ENCODE measurements around the gene ANO8.
"Not testable (repeated sequence)": the region's sequence is repeated elsewhere in the genome, so short reads cannot be mapped to it uniquely, and the experiment has no call there.

The ANO8 gene

GRCh38 chr19:17285415-17286135 is 49.1 kb downstream of the ANO8 start:
- Histone ChIP-seq H3K9me3 (ENCODE audit: control insufficient read depth, low read length) (no peaks in the 10 kb centered on the region), H3K27ac (ENCODE audit: insufficient read depth, low read depth, low read length, poor library complexity, severe bottlenecking) (no peak overlapping the region), H3K4me3 (ENCODE audit: insufficient read depth, low read depth, low read length) (no peak overlapping the region), H3K36me3 (ENCODE audit: control insufficient read depth, insufficient read depth, low read length) (no peaks in the 10 kb centered on the region), H3K4me1 (ENCODE audit: control insufficient read depth, insufficient read depth, low read length) (no peaks in the 10 kb centered on the region), H3K27me3 (ENCODE audit: control insufficient read depth, insufficient read depth, low read length, poor library complexity, severe bottlenecking) (peaks cover 21% of the 10 kb centered on the region)
- WGBS, 2 experiments = 90 to 92% methylated on average over 18 of the region's 18 CpGs

- 92% methylated on average over 7 of the region's 7 CpGs for WGBS, 2 experiments
- H3K36me3 ChIP-seq (ENCODE audit: control insufficient read depth, insufficient read depth, low read length) = peaks cover 3% of the 10 kb centered on the region
- H3K4me3 ChIP-seq (ENCODE audit: insufficient read depth, low read depth, low read length) = no peak overlapping the region
- H3K27me3 ChIP-seq (ENCODE audit: control insufficient read depth, insufficient read depth, low read length, poor library complexity, severe bottlenecking) = peaks cover 21% of the 10 kb centered on the region
- H3K4me1 ChIP-seq (ENCODE audit: control insufficient read depth, insufficient read depth, low read length) = no peaks in the 10 kb centered on the region
- no peaks in the 10 kb centered on the region for H3K9me3 ChIP-seq (ENCODE audit: control insufficient read depth, low read length)
- no peak overlapping the region for H3K27ac ChIP-seq (ENCODE audit: insufficient read depth, low read depth, low read length, poor library complexity, severe bottlenecking)
Observed at GRCh38 chr19:17283504-17283996, 51.1 kb downstream of the ANO8 start.

GRCh38 chr19:17282488-17283125 is 52.0 kb downstream of the ANO8 start:
- H3K9me3 ChIP-seq (ENCODE audit: control insufficient read depth, low read length) = no peaks in the 10 kb centered on the region
- peak overlapping the region; percentile 24 for H3K4me3 ChIP-seq (ENCODE audit: insufficient read depth, low read depth, low read length)
- peaks cover 5% of the 10 kb centered on the region for H3K36me3 ChIP-seq (ENCODE audit: control insufficient read depth, insufficient read depth, low read length)
- 13 to 14% methylated on average over 45 of the region's 45 CpGs for WGBS, 2 experiments
- H3K27me3 ChIP-seq (ENCODE audit: control insufficient read depth, insufficient read depth, low read length, poor library complexity, severe bottlenecking) = peaks cover 21% of the 10 kb centered on the region
- H3K4me1 ChIP-seq (ENCODE audit: control insufficient read depth, insufficient read depth, low read length) = no peaks in the 10 kb centered on the region
- H3K27ac ChIP-seq (ENCODE audit: insufficient read depth, low read depth, low read length, poor library complexity, severe bottlenecking) = no peak overlapping the region

- Histone ChIP-seq H3K4me3 (ENCODE audit: insufficient read depth, low read depth, low read length) (peak within 1 kb of the TSS; percentile 24), H3K36me3 (ENCODE audit: control insufficient read depth, insufficient read depth, low read length) (peaks cover 15% of the 10 kb centered on the region)
- WGBS, 2 experiments = 36 to 37% methylated on average over 75 of the region's 75 CpGs
Observed at GRCh38 chr19:17281391-17282304, 53.0 kb downstream of the ANO8 start, which contains the start of gene ANKLE1. ANKLE1 (plus strand) TSS chr19:17281901; CDS start chr19:17281921, 20 bp downstream.

GRCh38 chr19:17279436-17279835 is 55.2 kb downstream of the ANO8 start:
- Histone ChIP-seq H3K4me3 (ENCODE audit: insufficient read depth, low read depth, low read length) (no peak overlapping the region), H3K27me3 (ENCODE audit: control insufficient read depth, insufficient read depth, low read length, poor library complexity, severe bottlenecking) (peaks cover 21% of the 10 kb centered on the region), H3K9me3 (ENCODE audit: control insufficient read depth, low read length) (no peaks in the 10 kb centered on the region), H3K27ac (ENCODE audit: insufficient read depth, low read depth, low read length, poor library complexity, severe bottlenecking) (no peak overlapping the region), H3K4me1 (ENCODE audit: control insufficient read depth, insufficient read depth, low read length) (no peaks in the 10 kb centered on the region), H3K36me3 (ENCODE audit: control insufficient read depth, insufficient read depth, low read length) (peaks cover 24% of the 10 kb centered on the region)
- WGBS, 2 experiments = 78% methylated on average over 3 of the region's 3 CpGs

More at GRCh38 chr19:17281391-17282304, 53.0 kb downstream of the ANO8 start, which contains the start of gene ANKLE1:
- no peaks in the 10 kb centered on the region for H3K4me1 ChIP-seq (ENCODE audit: control insufficient read depth, insufficient read depth, low read length)
- H3K27me3 ChIP-seq (ENCODE audit: control insufficient read depth, insufficient read depth, low read length, poor library complexity, severe bottlenecking) = peaks cover 21% of the 10 kb centered on the region
- no peak within 1 kb of the TSS for H3K27ac ChIP-seq (ENCODE audit: insufficient read depth, low read depth, low read length, poor library complexity, severe bottlenecking)
- no peaks in the 10 kb centered on the region for H3K9me3 ChIP-seq (ENCODE audit: control insufficient read depth, low read length)

GRCh38 chr19:17275441-17276175 is 59.0 kb downstream of the ANO8 start:
- no peak overlapping the region for H3K27ac ChIP-seq (ENCODE audit: insufficient read depth, low read depth, low read length, poor library complexity, severe bottlenecking)
- no peaks in the 10 kb centered on the region for H3K4me1 ChIP-seq (ENCODE audit: control insufficient read depth, insufficient read depth, low read length)
- no peak overlapping the region for H3K4me3 ChIP-seq (ENCODE audit: insufficient read depth, low read depth, low read length)
- peaks cover under 1% of the 10 kb centered on the region for H3K27me3 ChIP-seq (ENCODE audit: control insufficient read depth, insufficient read depth, low read length, poor library complexity, severe bottlenecking)
- 95% methylated on average over 19 of the region's 19 CpGs for WGBS, 2 experiments
- H3K9me3 ChIP-seq (ENCODE audit: control insufficient read depth, low read length) = no peaks in the 10 kb centered on the region
- peaks cover 37% of the 10 kb centered on the region for H3K36me3 ChIP-seq (ENCODE audit: control insufficient read depth, insufficient read depth, low read length)

GRCh38 chr19:17274892-17275291 is 59.8 kb downstream of the ANO8 start:
- 89 to 96% methylated on average over 3 of the region's 3 CpGs for WGBS, 2 experiments
- peaks cover 41% of the 10 kb centered on the region for H3K36me3 ChIP-seq (ENCODE audit: control insufficient read depth, insufficient read depth, low read length)

More at GRCh38 chr19:17274892-17275291, 59.8 kb downstream of the ANO8 start:
- H3K27me3 ChIP-seq (ENCODE audit: control insufficient read depth, insufficient read depth, low read length, poor library complexity, severe bottlenecking); H3K27ac ChIP-seq (ENCODE audit: insufficient read depth, low read depth, low read length, poor library complexity, severe bottlenecking); H3K4me1 ChIP-seq (ENCODE audit: control insufficient read depth, insufficient read depth, low read length); H3K9me3 ChIP-seq (ENCODE audit: control insufficient read depth, low read length); H3K4me3 ChIP-seq (ENCODE audit: insufficient read depth, low read depth, low read length): not testable (repeated sequence)
